Spleen (tissue), 11 donors: ENCODE data around the gene KLHL20. TPM values are rescaled to one million over a fixed set of nuclear protein-coding genes. Genes with fewer than 3 reads are reported as not detected.
"Not testable (repeated sequence)": the region's sequence is repeated elsewhere in the genome, so short reads cannot be mapped to it uniquely, and the experiment has no call there.

Experiments used
- DNase-seq: peaks from one replicate; pipeline ENCODE4 v3.0.0-alpha.2; 2020
- H3K27ac ChIP-seq, 8 donors: fragments of 200-600 bp; sonication (generic) in 7 of 8; 1 replicate in 4 of 8; 2 replicates in 4 of 8; pipeline versions ENCODE4 v1.5.0 to v1.8.0; 2016 to 2021; ENCODE audit warnings: inconsistent platforms in 4 of 8, mild to moderate bottlenecking in 4 of 8, moderate library complexity in 1 of 8
- H3K27me3 ChIP-seq, 7 donors: fragments of 200-600 bp; sonication (generic) in 6 of 7; replicated peaks in 1 of 7; 1 replicate in 4 of 7; 2 replicates in 3 of 7; pipeline versions ENCODE4 v1.5.0 to v1.8.0; 2016 to 2021; ENCODE audit warnings: inconsistent platforms in 3 of 7, mild to moderate bottlenecking in 1 of 7
- H3K36me3 ChIP-seq, 6 donors: fragments of 200-600 bp; sonication (generic) in 5 of 6; 1 replicate in 4 of 6; 2 replicates in 2 of 6; pipeline versions ENCODE4 v1.5.0 to v1.8.0; 2016 to 2021; ENCODE audit warnings: inconsistent platforms in 2 of 6
- H3K4me1 ChIP-seq, 6 donors: fragments of 200-600 bp; sonication (generic) in 5 of 6; 1 replicate in 3 of 6; 2 replicates in 3 of 6; pipeline versions ENCODE4 v1.5.0 to v1.8.0; 2016 to 2021; ENCODE audit warnings: inconsistent platforms in 3 of 6
- H3K4me3 ChIP-seq, 8 donors: fragments of 200-600 bp; sonication (generic) in 7 of 8; 1 replicate in 4 of 8; 2 replicates in 4 of 8; pipeline versions ENCODE4 v1.5.0 to v1.8.0; 2016 to 2021; ENCODE audit warnings: inconsistent platforms in 4 of 8, mild to moderate bottlenecking in 4 of 8, moderate library complexity in 2 of 8
- H3K9me3 ChIP-seq, 8 donors: fragments of 200-600 bp; sonication (generic) in 7 of 8; 1 replicate in 4 of 8; 2 replicates in 4 of 8; pipeline versions ENCODE4 v1.5.0 to v1.8.0; 2016 to 2021; ENCODE audit warnings: inconsistent platforms in 4 of 8
- CTCF ChIP-seq, 11 experiments: fragments of 200-600 bp in 7 of 11; fragments of 450-650 bp in 4 of 11; sonication (generic) in 4 of 11; IDR thresholded peaks in 8 of 11; conservative IDR thresholded peaks in 3 of 11; 1 replicate in 7 of 11; 2 replicates in 4 of 11; pipeline versions ENCODE4 v1.4.0 to v1.8.0; 2016 to 2021; ENCODE audit warnings: antibody characterized with exemption in 11 of 11, inconsistent platforms in 4 of 11, mild to moderate bottlenecking in 1 of 11
- POLR2A ChIP-seq, 3 donors: fragments of 450-650 bp; IDR thresholded peaks; one replicate each; pipeline ENCODE4 v1.5.1; 2017; ENCODE audit warnings: antibody characterized with exemption in 3 of 3, mild to moderate bottlenecking in 1 of 3
- POLR2AphosphoS5 ChIP-seq, 3 donors: sonication (generic); formaldehyde crosslinking; IDR thresholded peaks; one replicate each; pipeline ENCODE4 v1.5.1; 2017; ENCODE audit warnings: antibody characterized with exemption in 3 of 3
- WGBS, 5 donors: extraction: QIAGEN DNeasy Blood & Tissue Kit in 3 of 5; methylation state at CpG; one replicate each; pipeline versions ENCODE4 v1.1.5 to v1.1.7; 2013 to 2018; 5-methylcytosine and 5-hydroxymethylcytosine counted together
- intact Hi-C: fragments of 100-400 bp; cut with DNase I; formaldehyde crosslinking; loops from one replicate; pipeline ENCODE4 v1.15.0; 2023; ENCODE audit warnings: low total_unique reads
- polyA plus RNA-seq, 3 donors: library from polyadenylated mRNA; stranded (reverse); fragments of 200-250 nt; gene quantifications; one replicate each; pipeline ENCODE4 v1.2.1, GENCODE V29; 2013
- total RNA-seq, 7 donors: library from RNA; depleted of rRNA in 3 of 7; stranded (reverse); fragments of >200 nt in 3 of 7; fragmentation: NEBNext Ultra II Directional in 4 of 7; extraction: Animal tissue kit (Norgen Biotek cat#: 25700) in 4 of 7; gene quantifications; one replicate each; pipeline versions ENCODE4 v1.1.0 to v1.2.1, GENCODE V29; 2016 to 2021
- donor health status: healthy with polysubstance abuse.
- donor health status: DM: no; HTN: no; CAD: no; lungs with moderate emphysema.
- donor health status: DM: no; HTN: no; CAD: no.
- donor health status: Bipolar disorder and iron deficiency.
- donor health status: healthy.
- donor health status: DM: no; HTN: no; CAD: no.
- donor health status: DM: yes; HTN: yes; CAD: no.

Gene KLHL20
- total and polyA plus RNA-seq, 10 donors, result 4.1 to 36.3 (median 27.9) TPM

DNA sequence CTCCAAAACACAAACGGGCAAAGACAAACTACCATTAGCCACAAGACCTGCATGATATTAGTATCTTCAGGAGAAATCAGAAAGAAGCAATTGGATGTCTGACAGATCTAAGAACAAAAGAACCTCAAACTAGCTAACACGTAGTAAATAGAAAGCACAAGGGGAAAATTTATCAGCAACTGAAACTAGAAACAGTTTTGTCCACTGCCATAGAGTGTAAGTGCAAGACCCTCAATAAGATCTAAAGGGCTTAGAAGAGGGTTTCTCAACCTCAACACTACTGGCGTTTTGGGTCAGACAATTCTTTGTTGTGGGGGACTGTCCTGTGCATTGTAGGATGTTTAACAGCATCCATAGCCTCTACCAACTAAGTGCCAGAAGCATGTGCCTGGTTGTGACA, 54.0 kb downstream of the KLHL20 start:
- H3K27ac ChIP-seq, result no peak overlapping the region
- H3K4me1 ChIP-seq, result no peaks in the 10 kb centered on the region
- no peaks in the 10 kb centered on the region for H3K27me3 ChIP-seq
- peaks cover 0 to 78% (median 15%) of the 10 kb centered on the region in 6 donors for H3K36me3 ChIP-seq
- DNase-seq, result no peak
- 83 to 95% (median 89%) methylated on average over 3 of the region's 3 CpGs for WGBS, 5 donors
- H3K4me3 ChIP-seq, result no peak overlapping the region
- peaks cover 0 to 10% (median 6%) of the 10 kb centered on the region in 8 donors for H3K9me3 ChIP-seq
- no peak for TF ChIP-seq CTCF (IDR thresholded peaks at IDR 0.05 in 8 of 11, conservative IDR thresholded peaks at IDR 0.05 in 3 of 11)
- TF ChIP-seq POLR2A (IDR thresholded peaks at IDR 0.05), result no peak
- TF ChIP-seq POLR2AphosphoS5 (IDR thresholded peaks at IDR 0.05), result no peak
- intact Hi-C loops, result no loop called here

- peaks cover 0 to 82% (median 21%) of the 10 kb centered on the region in 6 donors for H3K36me3 ChIP-seq
- WGBS, 5 donors, result 68 to 78% (median 74%) methylated on average over 9 of the region's 9 CpGs
Observed at GRCh38 chr1:173770330-173770729, 55.5 kb downstream of the KLHL20 start.

DNA sequence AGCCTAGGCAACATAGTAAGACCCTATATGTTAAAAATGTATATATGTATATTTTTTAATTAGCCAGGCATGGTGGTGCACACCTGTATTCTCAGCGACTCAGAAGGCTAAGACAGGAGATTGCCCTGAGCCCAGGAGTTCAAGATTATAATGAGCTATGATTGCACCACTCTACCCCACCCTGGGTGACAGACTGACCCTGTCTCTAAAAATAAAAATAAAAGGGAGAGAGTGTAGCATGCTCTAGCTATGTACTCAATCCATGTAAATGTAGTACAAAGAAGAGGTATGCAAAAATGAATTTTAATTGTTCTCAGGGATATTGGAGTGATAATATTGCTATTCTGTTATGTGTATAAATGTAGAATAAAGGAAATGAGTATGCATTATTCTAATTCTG, 56.8 kb downstream of the KLHL20 start:
- no peak overlapping the region for H3K4me3 ChIP-seq
- WGBS, 5 donors, result 92 to 100% (median 97%) methylated on average over 1 of the region's 1 CpG
- H3K9me3 ChIP-seq, result no peaks in the 10 kb centered on the region
- H3K4me1 ChIP-seq, result no peaks in the 10 kb centered on the region
- intact Hi-C loops, result no loop called here
- no peaks in the 10 kb centered on the region for H3K27me3 ChIP-seq
- no peak for DNase-seq
- H3K36me3 ChIP-seq, result peaks cover 0 to 82% (median 25%) of the 10 kb centered on the region in 6 donors
- TF ChIP-seq CTCF (IDR thresholded peaks at IDR 0.05 in 8 of 11, conservative IDR thresholded peaks at IDR 0.05 in 3 of 11), result no peak
- H3K27ac ChIP-seq, result no peak overlapping the region

More at GRCh38 chr1:173770330-173770729, 55.5 kb downstream of the KLHL20 start:
- H3K4me1 ChIP-seq, DNase-seq, H3K27me3 ChIP-seq, H3K9me3 ChIP-seq, H3K4me3 ChIP-seq, intact Hi-C loops: not testable (repeated sequence)
- peak overlapping the region in 2 of 8 donors; percentile 3 to 5 for H3K27ac ChIP-seq

GRCh38 chr1:173775578-173776226, 60.9 kb downstream of the KLHL20 start:
- TF ChIP-seq POLR2A (IDR thresholded peaks at IDR 0.05) (no peak), POLR2AphosphoS5 (IDR thresholded peaks at IDR 0.05) (no peak)
- Histone ChIP-seq H3K27ac (no peak overlapping the region), H3K9me3 (no peaks in the 10 kb centered on the region), H3K4me3 (no peak overlapping the region), H3K4me1 (no peaks in the 10 kb centered on the region), H3K36me3 (peaks cover 0 to 92% (median 38%) of the 10 kb centered on the region in 6 donors), H3K27me3 (no peaks in the 10 kb centered on the region)
- DNase-seq, result no peak
- WGBS, 5 donors, result 76 to 85% (median 81%) methylated on average over 5 of the region's 5 CpGs
- intact Hi-C loops, result no loop called here

DNA sequence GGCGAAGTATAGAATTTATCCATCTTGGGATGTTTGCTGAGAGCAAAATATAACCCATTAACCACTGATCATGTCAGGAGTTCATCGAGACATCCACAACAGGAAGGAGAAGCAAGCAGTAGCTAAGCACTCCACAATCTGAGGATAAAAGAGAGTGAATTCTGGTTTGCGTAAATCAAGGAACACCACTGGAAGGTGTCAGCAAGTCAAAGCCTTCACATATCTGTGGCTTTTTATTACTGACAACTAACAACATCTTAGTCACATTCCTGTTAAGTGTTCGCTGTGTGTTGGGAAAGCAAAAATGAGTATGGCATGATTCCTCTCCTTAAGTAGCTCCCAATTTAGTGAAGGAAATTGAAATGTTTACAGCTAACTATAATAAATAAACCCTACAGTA, 65.2 kb downstream of the KLHL20 start:
- TF ChIP-seq POLR2A (IDR thresholded peaks at IDR 0.05), result no peak
- no peaks in the 10 kb centered on the region for H3K27me3 ChIP-seq
- H3K36me3 ChIP-seq, result peaks cover 0 to 100% (median 74%) of the 10 kb centered on the region in 6 donors
- 95 to 99% (median 98%) methylated on average over 4 of the region's 4 CpGs for WGBS, 5 donors
- H3K27ac ChIP-seq, result no peak overlapping the region
- H3K4me3 ChIP-seq, result no peak overlapping the region
- no peak for DNase-seq
- intact Hi-C loops, result no loop called here
- no peaks in the 10 kb centered on the region for H3K4me1 ChIP-seq
- H3K9me3 ChIP-seq, result no peaks in the 10 kb centered on the region
